Stimulated activated naive CD8-positive, alpha-beta T cell treated with anti-CD3 and anti-CD28 coated beads, Interleukin-15, Interleukin-2, amounts not matched to agents 100 ng/mL and 50 ng/mL, for 24 hours (primary cell): ENCODE data around the gene SMOC2.

Experiments used
- H3K27ac Mint-ChIP-seq: one replicate; pipeline ENCODE4 v1.8.0; 2021; ENCODE audit warnings: mild to moderate bottlenecking, mixed read lengths
- H3K27me3 Mint-ChIP-seq: one replicate; pipeline ENCODE4 v1.8.0; 2021; ENCODE audit warnings: mixed read lengths
- H3K36me3 Mint-ChIP-seq: one replicate; pipeline ENCODE4 v1.8.0; 2021; ENCODE audit warnings: low read depth, mixed read lengths
- H3K4me1 Mint-ChIP-seq: one replicate; pipeline ENCODE4 v1.8.0; 2021; ENCODE audit warnings: low read depth, mixed read lengths
- H3K4me3 Mint-ChIP-seq: one replicate; pipeline ENCODE4 v1.8.0; 2021; ENCODE audit warnings: mild to moderate bottlenecking, mixed read lengths
- H3K9me3 Mint-ChIP-seq: one replicate; pipeline ENCODE4 v1.8.0; 2021; ENCODE audit warnings: mixed read lengths

Gene SMOC2

GRCh38 chr6:168475188-168476013 lies 34.4 kb downstream of the SMOC2 start:
- Mint-ChIP-seq H3K27me3 (peaks cover 14% of the 10 kb centered on the region), H3K9me3 (peaks cover 18% of the 10 kb centered on the region), H3K4me1 (no peaks in the 10 kb centered on the region), H3K4me3 (no peak overlapping the region), H3K36me3 (no peaks in the 10 kb centered on the region), H3K27ac (no peak overlapping the region)

DNA sequence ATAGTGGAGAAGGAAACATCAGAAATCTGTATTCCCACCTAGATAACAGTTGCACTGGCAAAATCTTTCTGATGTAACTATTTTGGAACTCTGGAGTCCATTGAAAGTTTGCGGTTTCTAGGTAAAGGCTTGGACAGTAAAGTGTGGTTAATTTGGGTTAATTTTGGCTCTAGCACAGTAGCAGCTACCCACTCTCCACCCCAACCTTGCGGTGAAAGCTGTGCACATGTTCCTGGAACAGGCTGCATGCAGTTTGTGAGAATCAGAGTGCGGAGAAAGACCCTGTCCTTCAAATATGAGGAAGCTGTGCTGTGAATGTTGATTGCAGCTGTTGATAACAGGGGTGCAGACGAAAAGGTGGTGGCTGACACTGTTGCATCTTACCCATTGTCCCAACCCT lies 38.4 kb downstream of the SMOC2 start:
- Mint-ChIP-seq H3K36me3 (no peaks in the 10 kb centered on the region), H3K4me1 (no peaks in the 10 kb centered on the region), H3K27ac (no peak overlapping the region), H3K9me3 (peaks cover 22% of the 10 kb centered on the region), H3K27me3 (peaks cover 26% of the 10 kb centered on the region), H3K4me3 (no peak overlapping the region)

DNA sequence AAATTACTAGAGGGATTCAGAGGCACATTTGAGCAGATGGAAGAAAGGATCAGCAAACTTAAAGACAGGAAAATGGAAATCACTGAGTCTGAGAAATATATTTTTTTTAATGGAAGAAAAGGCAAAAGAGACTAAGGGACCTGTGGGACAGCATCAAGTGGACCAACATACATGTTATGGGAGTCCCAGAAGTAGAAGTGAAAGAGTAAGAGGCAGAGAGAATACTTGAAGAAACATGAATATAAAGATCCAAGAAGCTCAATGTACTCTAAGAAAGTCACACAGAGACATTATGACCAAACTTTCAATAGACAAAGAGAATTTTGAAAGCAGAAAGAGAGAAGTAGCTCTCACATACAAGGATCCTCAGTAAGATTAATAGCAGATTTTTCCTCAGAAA lies 39.5 kb downstream of the SMOC2 start:
- Mint-ChIP-seq H3K4me1 (no peaks in the 10 kb centered on the region), H3K36me3 (no peaks in the 10 kb centered on the region), H3K27me3 (peaks cover 23% of the 10 kb centered on the region), H3K9me3 (peaks cover 15% of the 10 kb centered on the region), H3K27ac (no peak overlapping the region), H3K4me3 (no peak overlapping the region)

- peaks cover 11% of the 10 kb centered on the region for H3K27me3 Mint-ChIP-seq
- no peaks in the 10 kb centered on the region for H3K4me1 Mint-ChIP-seq
- no peaks in the 10 kb centered on the region for H3K36me3 Mint-ChIP-seq
- H3K4me3 Mint-ChIP-seq = no peak overlapping the region
- H3K9me3 Mint-ChIP-seq = no peaks in the 10 kb centered on the region
- H3K27ac Mint-ChIP-seq = no peak overlapping the region
Measured at GRCh38 chr6:168485818-168486217, 44.8 kb downstream of the SMOC2 start.

DNA sequence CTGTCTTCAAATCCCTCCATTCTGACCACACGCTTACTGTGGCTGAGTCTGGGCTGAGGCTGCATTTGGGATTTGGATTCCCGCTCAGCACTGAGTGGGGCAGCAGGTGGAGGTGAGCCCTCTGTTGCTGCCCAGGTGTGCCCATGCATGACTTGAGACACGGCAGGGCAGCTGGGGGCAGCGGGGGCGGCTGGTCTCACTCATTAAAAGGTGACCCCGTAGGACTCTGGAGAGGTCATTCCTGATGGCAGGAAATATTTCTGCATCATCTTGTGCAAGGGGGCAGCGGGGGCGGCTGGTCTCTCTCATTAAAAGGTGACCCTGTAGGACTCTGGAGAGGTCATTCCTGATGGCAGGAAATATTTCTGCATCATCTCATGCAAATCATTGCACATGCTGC lies 49.8 kb downstream of the SMOC2 start:
- Mint-ChIP-seq H3K9me3 (no peaks in the 10 kb centered on the region), H3K4me1 (no peaks in the 10 kb centered on the region), H3K36me3 (no peaks in the 10 kb centered on the region), H3K27me3 (no peaks in the 10 kb centered on the region), H3K27ac (no peak overlapping the region), H3K4me3 (no peak overlapping the region)

DNA sequence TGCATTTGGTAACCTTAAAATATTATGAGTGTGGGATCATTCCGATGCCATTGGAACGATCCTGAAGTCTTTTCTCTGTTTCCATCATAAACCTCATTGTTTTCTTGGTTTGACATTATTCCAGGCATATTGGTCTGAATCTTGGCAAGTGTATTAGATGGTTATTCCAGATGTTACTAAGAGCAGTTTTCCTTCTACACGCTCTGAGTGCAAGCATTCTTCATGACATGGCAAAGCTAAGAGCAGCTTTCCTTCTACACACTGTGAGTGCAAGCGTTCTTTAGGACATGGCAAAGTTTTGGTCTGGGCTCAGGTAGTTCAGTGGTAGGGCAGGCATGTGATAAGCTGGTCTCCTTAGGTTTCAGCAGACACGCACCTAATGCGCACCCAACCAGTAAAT lies 53.0 kb downstream of the SMOC2 start:
- H3K9me3 Mint-ChIP-seq = no peaks in the 10 kb centered on the region
- H3K4me3 Mint-ChIP-seq = no peak overlapping the region
- no peaks in the 10 kb centered on the region for H3K36me3 Mint-ChIP-seq
- no peak overlapping the region for H3K27ac Mint-ChIP-seq
- H3K4me1 Mint-ChIP-seq = no peaks in the 10 kb centered on the region
- H3K27me3 Mint-ChIP-seq = no peaks in the 10 kb centered on the region

DNA sequence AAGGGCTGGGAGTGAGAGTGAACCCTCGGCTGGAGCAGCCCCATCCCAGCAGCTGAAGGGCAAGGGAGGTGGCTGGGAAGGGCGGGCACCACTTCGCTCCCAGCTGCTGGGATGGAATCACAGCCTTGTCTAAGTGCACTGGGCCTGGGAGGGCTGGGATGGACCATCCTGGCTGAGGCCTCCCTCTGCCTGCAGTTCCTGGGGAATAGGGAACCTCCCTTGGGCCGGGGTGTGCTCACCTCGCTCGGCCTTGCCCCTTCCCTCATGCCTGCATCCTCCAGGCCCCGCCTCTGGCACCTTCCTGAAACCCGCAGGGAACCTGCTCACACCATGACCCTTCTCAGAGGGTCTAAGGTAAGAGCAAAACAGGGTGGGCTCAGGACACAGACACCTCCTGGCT lies 53.7 kb downstream of the SMOC2 start:
- no peak overlapping the region for H3K27ac Mint-ChIP-seq
- H3K36me3 Mint-ChIP-seq = no peaks in the 10 kb centered on the region
- no peaks in the 10 kb centered on the region for H3K9me3 Mint-ChIP-seq
- H3K4me3 Mint-ChIP-seq = no peak overlapping the region
- H3K27me3 Mint-ChIP-seq = no peaks in the 10 kb centered on the region
- H3K4me1 Mint-ChIP-seq = no peaks in the 10 kb centered on the region

DNA sequence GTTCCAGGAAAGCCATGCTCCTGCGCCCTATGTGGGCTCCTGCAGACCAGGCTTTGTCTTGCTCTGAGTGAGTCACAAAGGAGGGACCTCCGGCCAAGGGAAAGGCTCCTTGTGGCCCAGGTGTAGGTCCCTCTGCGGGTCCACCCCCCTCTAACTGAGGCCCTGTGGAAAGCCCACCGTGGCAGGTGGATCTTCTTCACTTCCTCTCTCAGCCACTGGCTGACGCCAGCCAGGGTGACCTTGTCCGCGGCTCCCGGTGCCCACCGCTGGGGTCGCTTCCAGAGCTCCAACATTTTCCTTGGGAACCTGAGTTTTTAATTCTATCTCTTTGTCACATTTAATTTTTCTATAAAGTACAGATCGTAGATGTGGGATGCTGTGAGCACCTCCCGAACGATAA lies 54.1 kb downstream of the SMOC2 start:
- no peaks in the 10 kb centered on the region for H3K36me3 Mint-ChIP-seq
- H3K4me1 Mint-ChIP-seq = no peaks in the 10 kb centered on the region
- H3K4me3 Mint-ChIP-seq = no peak overlapping the region
- H3K27me3 Mint-ChIP-seq = no peaks in the 10 kb centered on the region
- H3K27ac Mint-ChIP-seq = no peak overlapping the region
- no peaks in the 10 kb centered on the region for H3K9me3 Mint-ChIP-seq

DNA sequence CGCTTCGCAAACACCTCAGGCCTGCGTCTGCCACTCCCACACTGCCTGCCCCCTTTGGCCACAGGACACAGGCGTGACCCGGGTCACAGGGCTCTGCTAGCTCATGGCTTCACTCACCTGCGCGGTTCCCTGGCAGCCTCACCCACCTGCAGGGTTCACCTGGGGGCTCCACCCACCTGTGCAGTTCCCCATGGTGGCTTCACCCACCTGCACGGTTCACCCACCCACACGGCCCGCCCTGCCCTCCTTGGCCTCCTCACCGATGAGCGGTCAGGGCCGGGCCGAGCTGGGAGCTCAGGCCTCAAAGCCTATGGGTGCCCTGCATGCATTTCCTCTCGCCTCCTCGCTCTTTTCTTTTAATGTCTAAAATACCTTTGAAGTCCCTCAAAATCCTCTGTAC lies 54.7 kb downstream of the SMOC2 start:
- Mint-ChIP-seq H3K27me3 (no peaks in the 10 kb centered on the region), H3K9me3 (no peaks in the 10 kb centered on the region), H3K36me3 (no peaks in the 10 kb centered on the region), H3K4me3 (no peak overlapping the region), H3K27ac (no peak overlapping the region), H3K4me1 (no peaks in the 10 kb centered on the region)

DNA sequence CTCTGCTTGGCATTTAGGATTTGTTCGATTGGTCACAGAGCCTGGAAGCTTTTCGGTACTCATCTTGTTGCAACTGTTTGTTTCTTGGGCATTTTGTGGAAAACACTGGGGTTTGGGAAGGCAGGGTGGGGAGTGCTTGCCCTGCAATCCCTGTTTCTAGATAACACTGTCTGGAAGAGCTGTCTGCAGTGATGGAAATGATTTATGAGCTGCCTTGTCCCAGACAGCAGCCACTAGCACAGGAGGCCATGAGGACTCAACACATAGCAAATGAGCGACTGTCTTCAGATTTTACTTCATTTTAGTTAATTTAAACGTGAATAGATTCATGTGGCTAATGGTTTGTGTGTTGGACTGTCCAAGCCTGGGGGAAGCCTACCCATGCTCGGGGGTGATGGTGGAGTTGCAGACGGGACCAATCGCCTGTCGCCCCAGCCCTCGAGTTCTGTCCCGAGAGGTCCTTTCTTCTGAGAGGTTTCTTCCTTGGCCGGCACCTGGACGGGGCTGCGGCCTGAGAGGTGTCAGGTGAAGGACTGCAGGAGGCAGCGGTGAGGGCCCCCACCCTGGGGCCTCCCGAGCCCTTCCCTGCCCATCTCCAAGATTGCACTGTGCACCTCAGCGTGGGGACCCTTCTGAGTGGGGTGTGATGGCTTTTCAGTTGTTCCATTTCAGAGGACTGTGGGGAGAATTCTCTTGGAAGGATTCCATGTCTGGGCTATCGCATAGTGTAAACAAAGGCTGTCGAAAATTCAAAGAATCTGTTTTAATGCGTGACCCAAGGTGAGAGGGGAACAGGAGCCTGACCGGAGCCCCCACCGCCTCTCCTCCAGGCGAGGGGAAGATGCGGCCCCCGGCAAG lies 55.4 kb downstream of the SMOC2 start:
- no peaks in the 10 kb centered on the region for H3K4me1 Mint-ChIP-seq
- H3K27ac Mint-ChIP-seq = no peak overlapping the region
- H3K9me3 Mint-ChIP-seq = no peaks in the 10 kb centered on the region
- H3K4me3 Mint-ChIP-seq = no peak overlapping the region
- H3K36me3 Mint-ChIP-seq = no peaks in the 10 kb centered on the region
- H3K27me3 Mint-ChIP-seq = no peaks in the 10 kb centered on the region

DNA sequence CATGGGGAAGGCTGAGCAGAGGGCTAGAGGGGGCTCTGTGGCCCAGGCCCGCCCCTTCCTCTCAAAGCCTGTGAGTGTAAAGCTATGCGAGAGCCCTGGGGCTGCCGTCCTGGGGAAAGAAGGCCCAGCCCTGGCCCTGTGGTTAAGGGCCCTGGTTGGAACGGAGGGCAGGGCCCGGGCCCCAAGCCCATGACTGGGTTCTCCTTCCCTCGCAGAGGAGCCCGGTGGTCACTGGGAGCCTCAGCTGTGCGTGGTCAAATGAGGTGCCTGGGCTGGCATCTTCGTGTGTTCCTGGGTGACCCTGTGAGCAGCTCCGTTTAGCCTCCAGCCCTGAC lies 56.0 kb downstream of the SMOC2 start:
- Mint-ChIP-seq H3K36me3 (no peaks in the 10 kb centered on the region), H3K27me3 (peaks cover 2% of the 10 kb centered on the region), H3K4me3 (no peak overlapping the region), H3K9me3 (no peaks in the 10 kb centered on the region), H3K27ac (no peak overlapping the region), H3K4me1 (no peaks in the 10 kb centered on the region)

DNA sequence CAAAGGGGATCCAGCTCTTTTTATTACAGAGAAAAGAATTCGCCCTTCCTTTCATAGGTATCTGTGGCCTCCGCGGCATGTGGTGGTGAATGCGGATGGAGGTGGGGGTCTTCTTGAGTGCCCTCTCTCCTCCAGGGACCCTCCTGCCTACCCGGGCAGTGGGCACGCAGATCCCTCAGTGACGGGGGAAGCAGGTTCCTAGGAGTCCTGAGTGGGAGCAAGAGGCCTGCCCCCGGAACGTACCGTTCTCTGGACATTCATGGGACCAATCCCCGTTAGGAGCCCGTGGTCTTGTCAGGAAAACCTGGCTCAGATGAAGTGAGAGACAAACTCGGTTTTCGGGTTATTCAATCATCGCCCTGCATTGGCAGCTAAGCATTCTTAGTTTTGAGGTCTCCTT lies 56.4 kb downstream of the SMOC2 start:
- no peak overlapping the region for H3K27ac Mint-ChIP-seq

DNA sequence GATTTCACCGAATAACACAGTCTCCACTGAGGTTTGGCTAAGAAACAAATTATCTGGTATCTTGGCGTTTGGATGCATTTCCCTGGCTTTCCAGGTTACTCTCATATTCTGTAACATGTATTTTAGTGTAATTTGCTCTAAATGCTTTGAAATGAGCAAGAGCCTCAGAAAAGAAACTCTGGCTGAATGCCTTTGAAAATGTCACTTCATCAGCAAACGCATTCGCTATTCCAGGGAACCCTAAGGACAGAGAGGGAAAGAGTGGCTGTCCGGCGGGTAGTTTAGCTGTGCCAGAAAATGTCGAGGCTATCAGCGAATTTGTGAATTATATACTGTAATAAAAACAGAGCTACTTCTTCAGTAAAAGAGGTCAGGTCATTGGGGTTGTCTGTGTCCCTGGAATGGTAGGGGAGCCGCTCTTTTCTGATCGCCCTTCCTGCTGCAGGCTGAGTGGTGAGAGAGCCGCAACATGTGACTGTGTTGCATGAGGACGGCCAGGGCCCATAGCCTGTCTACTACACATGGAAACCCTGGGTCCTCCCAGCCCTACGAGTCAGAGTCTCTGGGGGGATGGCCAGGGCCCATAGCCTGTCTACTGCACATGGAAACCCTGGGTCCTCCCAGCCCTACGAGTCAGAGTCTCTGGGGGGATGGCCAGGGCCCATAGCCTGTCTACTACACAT lies 57.3 kb downstream of the SMOC2 start:
- no peaks in the 10 kb centered on the region for H3K4me1 Mint-ChIP-seq
- no peaks in the 10 kb centered on the region for H3K9me3 Mint-ChIP-seq
- H3K4me3 Mint-ChIP-seq = no peak overlapping the region
- peaks cover 3% of the 10 kb centered on the region for H3K27me3 Mint-ChIP-seq
- H3K36me3 Mint-ChIP-seq = no peaks in the 10 kb centered on the region
- no peak overlapping the region for H3K27ac Mint-ChIP-seq

More for the DNA sequence above, 56.4 kb downstream of the SMOC2 start:
- no peaks in the 10 kb centered on the region for H3K4me1 Mint-ChIP-seq
- no peaks in the 10 kb centered on the region for H3K36me3 Mint-ChIP-seq
- no peaks in the 10 kb centered on the region for H3K9me3 Mint-ChIP-seq
- peaks cover 3% of the 10 kb centered on the region for H3K27me3 Mint-ChIP-seq
- H3K4me3 Mint-ChIP-seq = no peak overlapping the region

GRCh38 chr6:168499045-168499650 lies 58.2 kb downstream of the SMOC2 start:
- no peak overlapping the region for H3K4me3 Mint-ChIP-seq
- no peaks in the 10 kb centered on the region for H3K36me3 Mint-ChIP-seq
- H3K9me3 Mint-ChIP-seq = no peaks in the 10 kb centered on the region
- H3K4me1 Mint-ChIP-seq = no peaks in the 10 kb centered on the region
- peaks cover 3% of the 10 kb centered on the region for H3K27me3 Mint-ChIP-seq
- H3K27ac Mint-ChIP-seq = no peak overlapping the region

GRCh38 chr6:168500519-168500918 lies 59.5 kb downstream of the SMOC2 start:
- H3K4me3 Mint-ChIP-seq = no peak overlapping the region
- no peaks in the 10 kb centered on the region for H3K9me3 Mint-ChIP-seq
- H3K4me1 Mint-ChIP-seq = no peaks in the 10 kb centered on the region
- H3K27ac Mint-ChIP-seq = no peak overlapping the region
- H3K27me3 Mint-ChIP-seq = peaks cover 3% of the 10 kb centered on the region
- no peaks in the 10 kb centered on the region for H3K36me3 Mint-ChIP-seq
